Measurements from ENCODE around the gene ARL16.

The ARL16 gene

DNA sequence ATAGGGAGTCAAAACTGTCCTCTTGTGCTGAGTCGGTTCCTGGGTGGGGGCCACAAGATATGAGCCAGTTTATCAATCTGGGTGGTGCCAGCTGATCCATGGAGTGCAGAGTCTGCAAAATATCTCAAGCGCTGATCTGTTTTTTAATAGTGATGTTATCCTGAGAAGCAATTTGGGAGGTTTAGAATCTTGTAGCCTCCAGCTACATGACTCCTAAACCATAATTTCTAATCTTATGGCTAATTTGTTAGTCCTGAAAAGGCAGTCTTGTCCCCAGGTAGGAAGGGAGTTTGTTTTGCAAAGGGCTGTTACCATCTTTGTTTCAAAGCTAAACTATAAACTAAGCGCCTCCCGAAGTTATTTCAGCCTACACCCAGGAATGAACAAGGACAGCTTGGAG is 44.9 kb downstream of the ARL16 start:
- H3K27me3 ChIP-seq (replicated peaks; ENCODE audit: control insufficient read depth, insufficient read depth, low read length), result no peaks in the 10 kb centered on the region
- no peak for DNase-seq (ENCODE audit: extremely low read depth, insufficient read length)
- H3K36me3 ChIP-seq (ENCODE audit: control insufficient read depth, insufficient read depth, low read length), result no peaks in the 10 kb centered on the region
- TF ChIP-seq, protein P1, sequence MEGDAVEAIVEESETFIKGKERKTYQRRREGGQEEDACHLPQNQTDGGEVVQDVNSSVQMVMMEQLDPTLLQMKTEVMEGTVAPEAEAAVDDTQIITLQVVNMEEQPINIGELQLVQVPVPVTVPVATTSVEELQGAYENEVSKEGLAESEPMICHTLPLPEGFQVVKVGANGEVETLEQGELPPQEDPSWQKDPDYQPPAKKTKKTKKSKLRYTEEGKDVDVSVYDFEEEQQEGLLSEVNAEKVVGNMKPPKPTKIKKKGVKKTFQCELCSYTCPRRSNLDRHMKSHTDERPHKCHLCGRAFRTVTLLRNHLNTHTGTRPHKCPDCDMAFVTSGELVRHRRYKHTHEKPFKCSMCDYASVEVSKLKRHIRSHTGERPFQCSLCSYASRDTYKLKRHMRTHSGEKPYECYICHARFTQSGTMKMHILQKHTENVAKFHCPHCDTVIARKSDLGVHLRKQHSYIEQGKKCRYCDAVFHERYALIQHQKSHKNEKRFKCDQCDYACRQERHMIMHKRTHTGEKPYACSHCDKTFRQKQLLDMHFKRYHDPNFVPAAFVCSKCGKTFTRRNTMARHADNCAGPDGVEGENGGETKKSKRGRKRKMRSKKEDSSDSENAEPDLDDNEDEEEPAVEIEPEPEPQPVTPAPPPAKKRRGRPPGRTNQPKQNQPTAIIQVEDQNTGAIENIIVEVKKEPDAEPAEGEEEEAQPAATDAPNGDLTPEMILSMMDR (IDR thresholded peaks at IDR 0.05; ENCODE audit: insufficient read depth, low read length, poor library complexity, severe bottlenecking), result no peak
- no peak overlapping the region for H3K4me3 ChIP-seq (replicated peaks; ENCODE audit: low read depth, low read length)

DNA sequence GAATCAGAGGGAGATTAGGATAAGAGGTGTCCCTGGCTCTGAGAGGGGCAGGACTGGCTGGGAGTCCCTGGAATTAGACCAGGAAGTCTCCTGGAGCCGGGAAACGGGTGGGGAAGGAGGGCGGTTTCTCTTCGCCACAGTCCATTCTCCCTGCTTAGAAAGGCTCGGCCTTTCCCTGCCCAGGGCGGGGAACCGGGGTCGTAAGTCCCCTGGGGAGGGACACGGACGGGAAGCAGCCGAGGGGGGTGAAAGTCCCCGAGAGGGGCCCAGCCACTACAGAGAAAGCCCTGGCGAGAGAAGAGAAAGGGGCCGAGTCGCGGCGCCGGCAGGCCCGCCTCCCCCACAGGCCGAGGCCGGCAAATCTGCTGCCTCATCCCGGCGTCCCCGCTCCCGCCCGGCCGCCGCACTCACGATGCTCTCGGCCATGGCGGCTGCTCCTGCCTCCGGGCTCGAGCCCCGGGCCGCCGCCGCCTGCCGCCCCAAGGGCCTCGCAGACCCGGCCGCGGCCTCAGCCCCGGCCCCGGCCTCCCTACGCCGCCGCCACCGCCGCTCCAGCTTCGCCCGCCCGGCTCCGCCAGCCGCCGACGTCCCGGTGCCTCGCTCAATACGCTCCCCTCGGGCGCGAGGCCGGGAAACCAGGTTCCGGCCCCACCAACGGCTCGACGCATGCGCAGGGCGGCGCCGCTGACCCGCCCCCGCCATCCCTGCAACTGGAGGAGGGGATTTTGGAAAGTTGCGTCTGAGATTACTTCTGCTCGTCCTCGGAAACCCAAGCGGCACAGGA is 46.9 kb downstream of the ARL16 start, which contains the start of the genes NPLOC4 and TSPAN10:
Gene NPLOC4 (minus strand): TSS at position 608 of the 784 bp plus-strand sequence. CDS start 182 bp downstream, at position 426.
Gene TSPAN10 (plus strand): TSS at position 692 of the 784 bp plus-strand sequence. CDS start 5,217 bp downstream, outside the sequence.
- TF ChIP-seq, protein P1 (IDR thresholded peaks at IDR 0.05; ENCODE audit: insufficient read depth, low read length, poor library complexity, severe bottlenecking), result no peak

GRCh38 chr17:81635973-81636504 is 47.6 kb downstream of the ARL16 start:
- DNase-seq (ENCODE audit: extremely low read depth, insufficient read length), result no peak
- TF ChIP-seq, protein P1 (IDR thresholded peaks at IDR 0.05; ENCODE audit: insufficient read depth, low read length, poor library complexity, severe bottlenecking), result no peak
- H3K27me3 ChIP-seq (replicated peaks; ENCODE audit: control insufficient read depth, insufficient read depth, low read length), result no peaks in the 10 kb centered on the region
- peaks cover 2% of the 10 kb centered on the region for H3K36me3 ChIP-seq (ENCODE audit: control insufficient read depth, insufficient read depth, low read length)
- H3K4me3 ChIP-seq (replicated peaks; ENCODE audit: low read depth, low read length), result peak overlapping the region; percentile 99

More for the DNA sequence above, 46.9 kb downstream of the ARL16 start, which contains the start of the genes NPLOC4 and TSPAN10:
- no peaks in the 10 kb centered on the region for H3K27me3 ChIP-seq (replicated peaks; ENCODE audit: control insufficient read depth, insufficient read depth, low read length)
- DNase-seq (ENCODE audit: extremely low read depth, insufficient read length), result peak; percentile 91
- H3K4me3 ChIP-seq (replicated peaks; ENCODE audit: low read depth, low read length), result peak within 1 kb of the TSS; percentile 99
- H3K36me3 ChIP-seq (ENCODE audit: control insufficient read depth, insufficient read depth, low read length), result no peaks in the 10 kb centered on the region

DNA sequence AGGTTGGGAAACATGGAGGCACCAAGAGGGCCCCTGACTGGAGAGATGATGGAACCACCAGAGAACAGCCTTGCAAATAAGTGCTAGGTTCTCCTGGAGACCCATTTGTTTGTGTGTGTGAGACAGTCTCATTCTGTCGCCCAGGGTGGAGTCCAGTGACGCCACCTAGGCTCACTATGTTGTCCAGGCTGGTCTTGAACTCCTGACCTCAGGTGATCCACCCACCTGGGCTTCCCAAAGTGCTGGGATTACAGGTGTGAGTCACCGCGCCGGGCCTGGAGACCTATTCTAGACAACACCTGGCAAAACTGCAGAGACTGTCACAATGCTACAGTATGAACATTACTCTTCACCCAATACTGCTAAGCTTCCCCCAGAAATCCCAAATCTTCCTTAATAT is 48.2 kb downstream of the ARL16 start:
- no peak for DNase-seq (ENCODE audit: extremely low read depth, insufficient read length)

DNA sequence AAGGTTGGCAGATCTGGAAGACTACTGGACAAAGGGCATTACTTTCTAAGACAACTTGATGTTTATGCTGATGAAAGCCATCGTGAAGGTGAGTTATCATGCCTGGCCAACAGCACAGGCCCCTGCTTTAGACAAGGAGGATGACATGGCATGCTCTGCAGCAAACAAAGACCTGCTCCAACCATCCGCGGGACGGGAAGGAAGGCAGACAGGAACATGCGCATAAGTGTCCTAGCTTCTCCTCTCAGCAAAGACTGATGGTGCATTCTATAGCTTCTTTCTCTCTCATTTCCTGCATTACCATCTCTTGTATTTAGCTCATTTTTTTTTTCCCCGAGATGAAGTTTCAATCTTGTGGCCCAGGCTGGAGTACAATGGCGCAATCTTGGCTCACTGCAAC is 52.1 kb downstream of the ARL16 start:
- no peak for DNase-seq (ENCODE audit: extremely low read depth, insufficient read length)
- TF ChIP-seq, protein P1 (IDR thresholded peaks at IDR 0.05; ENCODE audit: insufficient read depth, low read length, poor library complexity, severe bottlenecking), result no peak
- Histone ChIP-seq H3K4me3 (replicated peaks; ENCODE audit: low read depth, low read length) (no peak overlapping the region), H3K36me3 (ENCODE audit: control insufficient read depth, insufficient read depth, low read length) (peaks cover 8% of the 10 kb centered on the region), H3K27me3 (replicated peaks; ENCODE audit: control insufficient read depth, insufficient read depth, low read length) (no peaks in the 10 kb centered on the region)

More for the DNA sequence above, 48.2 kb downstream of the ARL16 start:
- H3K36me3 ChIP-seq (ENCODE audit: control insufficient read depth, insufficient read depth, low read length), result peaks cover 2% of the 10 kb centered on the region
- TF ChIP-seq, protein P1 (IDR thresholded peaks at IDR 0.05; ENCODE audit: insufficient read depth, low read length, poor library complexity, severe bottlenecking), result no peak
- H3K4me3 ChIP-seq (replicated peaks; ENCODE audit: low read depth, low read length), result peak overlapping the region; percentile 99
- no peaks in the 10 kb centered on the region for H3K27me3 ChIP-seq (replicated peaks; ENCODE audit: control insufficient read depth, insufficient read depth, low read length)
